HL-60/S4 treated with retinoic acid at 250 ng/mL for 4 days and 3 days (cell line): ENCODE data around the gene RABAC1.
"Not testable (repeated sequence)": the region's sequence is repeated elsewhere in the genome, so short reads cannot be mapped to it uniquely, and the experiment has no call there.

Experiments
- in situ Hi-C: fragments of 300-500 bp; cut with MboI; formaldehyde crosslinking; loops from 2 replicates; pipeline ENCODE4 v1.7.0; 2022; ENCODE audit warnings: low sequenced_read_pairs

RABAC1 gene

GRCh38 chr19:41947091-41947490 lies 12.0 kb downstream of the RABAC1 start:
- in situ Hi-C loops, result no loop called here

- in situ Hi-C loops, result no loop called here
These were observed 13.9 kb downstream of the RABAC1 start for GRCh38 chr19:41945135-41945766.

- in situ Hi-C loops, result no loop called here
These were observed 14.8 kb downstream of the RABAC1 start for GRCh38 chr19:41944336-41944735.

- in situ Hi-C loops, result no loop called here
These were observed 17.5 kb downstream of the RABAC1 start for GRCh38 chr19:41941410-41942202.

GRCh38 chr19:41940731-41941409 lies 18.3 kb downstream of the RABAC1 start:
- in situ Hi-C loops, result no loop called here

- in situ Hi-C loops, result no loop called here
These were observed 19.0 kb downstream of the RABAC1 start for GRCh38 chr19:41939861-41940730.

GRCh38 chr19:41939209-41939608 lies 19.9 kb downstream of the RABAC1 start:
- in situ Hi-C loops, result not testable (repeated sequence)

GRCh38 chr19:41937525-41938468 lies 21.3 kb downstream of the RABAC1 start:
- in situ Hi-C loops, result no loop called here

- in situ Hi-C loops, result no loop called here
These were observed 22.2 kb downstream of the RABAC1 start for GRCh38 chr19:41936961-41937360.

- in situ Hi-C loops, result no loop called here
These were observed 22.7 kb downstream of the RABAC1 start for GRCh38 chr19:41936416-41936850.

- in situ Hi-C loops, result no loop called here
These were observed 23.2 kb downstream of the RABAC1 start for GRCh38 chr19:41935760-41936415.

GRCh38 chr19:41934849-41935374 lies 24.2 kb downstream of the RABAC1 start:
- in situ Hi-C loops, result no loop called here

GRCh38 chr19:41933693-41934426 lies 25.3 kb downstream of the RABAC1 start:
- in situ Hi-C loops, result no loop called here

GRCh38 chr19:41932720-41933332 lies 26.3 kb downstream of the RABAC1 start:
- in situ Hi-C loops, result no loop called here

- in situ Hi-C loops, result no loop called here
These were observed 26.8 kb downstream of the RABAC1 start for GRCh38 chr19:41932259-41932719.

GRCh38 chr19:41930926-41931592 lies 28.1 kb downstream of the RABAC1 start:
- in situ Hi-C loops, result no loop called here

GRCh38 chr19:41930322-41930722 lies 28.8 kb downstream of the RABAC1 start:
- in situ Hi-C loops, result no loop called here
